ENCODE measurements around the gene AMER2.
A peak's percentile ranks its signal among the peaks of the same experiment; 100 is the strongest.

Gene AMER2

DNA sequence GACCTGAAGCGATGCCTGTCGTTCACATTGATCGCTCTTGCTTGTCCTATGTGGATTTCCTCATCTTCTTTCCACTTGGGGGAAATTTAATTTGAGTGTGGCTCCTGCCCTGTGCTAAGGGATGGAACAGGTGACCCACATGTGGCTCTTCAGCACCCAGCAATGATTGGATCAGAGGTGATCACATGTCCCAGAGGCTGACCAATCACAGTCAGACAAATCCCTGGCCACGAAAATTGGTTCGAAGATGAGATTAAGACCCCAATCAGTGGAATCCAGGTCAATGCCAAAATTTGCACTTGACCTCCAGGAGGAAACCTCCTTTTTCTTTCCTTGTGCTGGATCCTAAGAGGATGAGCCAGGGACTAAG, 23.7 kb downstream of the AMER2 start:
- DNase-seq, result no peak

DNA sequence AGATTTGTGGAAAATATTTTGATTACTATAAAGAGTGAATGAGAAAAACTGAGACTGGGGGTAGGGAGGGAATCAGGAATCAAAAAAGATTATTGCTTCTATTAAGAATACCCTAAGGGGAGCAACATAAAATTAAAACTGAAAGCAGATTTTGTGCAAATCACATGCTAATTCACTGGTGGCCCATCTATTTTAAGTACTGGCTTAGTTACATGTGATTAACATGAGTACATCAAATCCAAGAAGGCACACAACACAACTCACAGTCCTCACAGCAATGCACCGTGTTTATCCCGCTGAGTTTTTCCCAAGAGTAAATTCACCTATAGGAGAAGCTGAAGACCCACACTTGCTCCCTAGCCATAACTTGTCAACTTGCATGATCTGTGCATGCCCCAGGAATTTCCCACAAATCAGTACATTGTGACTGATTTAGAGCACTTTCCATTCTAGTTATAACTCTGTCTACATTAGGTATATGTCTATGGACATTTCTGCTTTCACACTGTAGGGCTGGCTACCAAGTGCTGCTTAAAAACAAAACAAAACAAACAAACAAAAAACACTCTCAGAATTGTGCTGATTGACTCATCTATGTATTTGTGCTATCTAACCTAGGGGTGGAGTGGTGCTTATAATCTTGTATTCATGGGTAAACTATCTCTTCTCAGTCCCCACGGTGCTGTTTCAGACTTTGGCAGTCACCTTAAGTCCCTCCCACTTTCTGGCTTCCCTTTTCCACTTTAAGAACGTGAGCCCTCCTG, 24.3 kb downstream of the AMER2 start:
- DNase-seq, result peak; percentile 29

DNA sequence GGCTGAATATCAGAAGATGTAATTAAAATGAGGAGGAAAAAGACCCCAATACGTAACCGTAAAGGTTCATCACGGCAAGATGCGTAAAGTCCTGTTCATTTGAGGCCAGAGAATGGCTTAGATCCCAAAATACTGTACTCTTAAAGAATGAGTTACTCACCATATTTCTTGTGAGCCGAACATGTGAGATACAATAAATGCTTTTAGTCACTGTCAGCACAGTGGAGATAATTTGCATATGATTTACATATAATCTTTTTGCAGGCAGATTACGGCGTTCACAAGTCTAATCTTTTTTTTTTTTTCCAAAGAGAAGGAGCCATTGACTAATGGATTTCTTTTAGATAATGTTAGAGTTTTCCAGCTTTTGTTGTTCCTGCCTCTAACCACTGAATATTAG, 28.4 kb downstream of the AMER2 start:
- DNase-seq, result no peak

DNA sequence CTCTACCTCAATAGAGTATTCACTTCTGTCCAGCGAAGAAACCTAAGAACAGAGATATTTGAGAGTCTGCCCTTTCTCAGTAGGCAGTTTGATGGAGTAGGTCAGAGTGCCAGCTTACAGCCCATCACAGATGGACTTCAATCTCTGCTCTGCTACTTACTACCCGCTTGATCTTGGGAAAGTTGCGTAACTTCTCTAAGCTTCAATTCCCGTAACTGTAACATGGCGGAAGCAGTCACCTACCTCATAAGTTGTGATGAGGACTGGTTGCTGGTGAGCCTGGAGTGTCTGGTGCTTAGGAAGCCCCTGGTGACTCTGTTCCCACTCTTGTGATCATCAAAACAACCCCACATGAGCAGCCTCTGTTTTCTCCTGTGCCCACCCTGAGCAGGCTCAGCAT, 31.0 kb downstream of the AMER2 start:
- DNase-seq, result no peak

DNA sequence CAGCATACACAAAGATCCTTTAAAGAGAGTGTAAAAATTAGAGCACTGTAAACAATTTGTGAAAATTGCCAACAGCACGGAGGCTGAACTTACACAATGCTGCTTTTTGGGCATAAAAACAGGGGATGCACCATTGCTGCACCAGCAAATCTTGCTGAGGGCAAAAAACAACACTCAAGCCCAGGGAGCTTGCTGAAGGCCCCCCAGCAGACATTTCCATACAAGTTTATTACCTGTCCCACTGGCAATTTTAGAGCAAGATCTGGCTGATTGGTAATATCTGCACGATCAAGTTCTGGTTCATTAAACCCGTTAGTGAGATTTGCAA, 34.3 kb downstream of the AMER2 start:
- no peak for DNase-seq

DNA sequence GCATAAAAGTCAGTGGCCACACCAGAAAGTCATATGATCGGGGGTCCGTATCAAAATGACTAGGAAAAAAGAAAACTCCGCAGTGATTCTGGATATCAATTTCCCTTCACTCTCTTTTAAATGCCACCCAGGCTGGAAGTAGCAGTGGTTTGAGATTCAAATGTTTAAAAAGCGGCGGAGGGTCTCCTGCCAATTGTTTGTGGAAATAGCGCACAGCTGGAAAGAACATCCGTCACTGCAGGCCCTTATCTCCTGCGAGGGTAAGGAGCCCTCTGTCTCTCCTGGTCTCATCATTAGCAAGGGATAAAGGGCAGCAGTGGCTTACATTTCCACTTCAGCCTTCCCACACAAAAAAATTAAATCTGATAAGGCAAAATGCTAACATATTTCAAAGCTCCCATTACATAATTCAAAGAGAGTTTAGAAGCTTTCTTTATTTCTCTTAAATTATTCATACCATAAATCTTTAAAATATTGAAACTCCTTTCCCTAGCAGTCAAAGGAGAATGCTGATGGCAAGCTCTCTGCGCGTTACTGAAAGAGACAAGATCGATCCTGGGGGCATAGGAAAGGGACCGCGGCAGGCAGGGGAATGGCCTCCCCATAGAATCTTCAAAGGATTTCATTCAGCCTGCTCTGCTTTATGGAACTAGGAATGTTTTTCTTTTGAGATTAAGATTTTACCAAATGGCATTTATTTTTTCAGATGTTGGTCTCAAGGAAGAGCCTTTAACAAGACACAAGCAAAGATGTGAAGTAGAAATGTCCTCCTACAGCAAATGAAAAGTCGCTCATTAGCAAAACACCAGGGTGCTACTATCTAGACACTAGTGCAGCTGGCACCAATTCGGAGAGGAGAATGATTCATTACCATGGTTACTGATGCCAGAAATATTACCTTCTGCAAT, 35.0 kb downstream of the AMER2 start:
- DNase-seq, result no peak

DNA sequence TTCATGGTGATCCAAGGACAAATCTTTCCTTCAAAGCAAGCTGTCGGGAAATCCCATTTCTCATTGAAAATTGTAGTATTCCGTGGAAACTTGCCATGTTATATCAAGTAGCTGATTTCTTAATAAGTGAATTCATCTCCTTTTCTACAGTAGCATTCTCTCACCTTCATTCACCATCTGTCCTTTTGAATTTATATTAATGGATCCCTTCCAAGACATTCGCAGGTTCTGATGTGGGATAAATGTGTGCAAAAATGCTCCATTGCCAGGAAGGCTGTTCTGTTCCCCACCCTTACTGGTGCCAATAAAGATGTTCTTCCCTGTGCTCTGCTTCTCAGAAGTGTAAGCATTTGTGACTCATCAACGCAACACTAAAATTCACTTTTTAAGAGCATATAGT, 36.2 kb downstream of the AMER2 start:
- no peak for DNase-seq

DNA sequence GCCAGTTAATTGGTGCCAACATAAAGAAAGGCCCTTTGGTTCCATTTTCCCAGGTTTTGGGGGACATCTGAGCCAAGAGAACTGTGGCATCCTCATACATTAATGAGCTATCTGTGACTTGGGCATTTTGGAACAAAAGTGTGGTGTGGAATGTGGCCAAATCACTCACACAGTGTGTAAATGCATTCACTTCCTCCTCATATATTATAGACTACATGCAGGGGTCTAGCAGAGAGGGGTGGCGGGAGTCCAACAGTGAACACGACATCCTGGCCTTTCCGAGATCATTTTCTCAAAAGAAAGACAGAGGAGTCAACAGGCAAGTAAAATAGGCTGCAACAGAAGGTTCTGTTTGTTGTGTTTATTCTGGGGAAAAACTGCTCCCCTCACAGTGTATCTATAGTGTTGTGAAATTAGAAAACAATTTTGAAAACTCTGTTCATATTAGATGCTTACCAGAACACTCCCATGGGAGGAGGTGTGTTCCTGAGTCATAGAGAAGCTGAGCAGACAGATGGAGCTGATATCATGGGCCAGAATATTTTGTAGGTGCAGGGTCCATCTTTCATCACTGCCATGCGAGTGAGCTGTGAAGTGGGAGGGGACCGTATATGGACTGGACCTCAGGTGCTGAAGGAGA, 39.2 kb downstream of the AMER2 start:
- DNase-seq, result no peak

DNA sequence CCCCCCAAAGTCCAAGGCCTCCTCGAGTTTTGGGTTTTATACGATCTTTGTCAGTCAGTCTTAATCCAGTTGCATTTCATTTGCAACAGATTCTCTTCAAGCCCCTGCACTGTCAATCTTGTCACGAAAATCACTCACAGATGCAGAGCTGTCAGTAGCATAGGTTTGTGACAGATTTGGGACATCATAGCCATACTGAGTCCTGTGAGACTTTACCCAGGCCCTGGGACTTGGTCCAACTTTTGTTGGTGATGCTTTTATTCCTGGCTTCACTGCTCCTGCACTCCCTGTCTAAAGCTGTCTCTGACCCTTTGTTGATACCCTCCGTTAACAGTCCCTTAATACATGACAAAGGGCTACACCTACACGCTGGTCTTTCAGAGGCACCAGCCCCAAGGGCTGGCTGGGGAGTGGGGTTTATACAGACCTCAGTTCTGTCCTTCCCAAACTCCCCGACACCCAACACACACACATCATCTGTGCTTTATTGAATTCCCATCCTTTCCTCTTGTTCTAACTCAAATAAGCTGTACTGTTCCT, 40.1 kb downstream of the AMER2 start:
- DNase-seq, result no peak

DNA sequence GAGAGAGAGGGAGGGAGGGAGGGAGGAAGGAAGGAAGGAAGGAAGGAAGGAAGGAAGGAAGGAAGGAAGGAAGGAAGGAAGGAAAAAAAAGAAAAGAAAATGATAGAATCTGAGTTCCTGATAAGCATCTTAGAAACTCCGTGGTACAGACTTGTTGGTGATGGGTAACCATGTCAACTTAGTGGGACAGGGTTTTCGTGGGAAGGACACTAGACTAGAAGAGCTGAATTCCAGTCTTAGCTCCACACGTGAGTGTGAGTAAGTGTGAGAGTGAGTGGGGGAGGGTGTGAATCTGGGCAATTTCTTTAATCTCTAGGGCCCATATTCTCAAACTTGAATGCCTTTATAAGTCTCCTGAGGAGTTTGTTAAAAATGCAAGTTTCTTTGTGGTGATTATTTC, 41.1 kb downstream of the AMER2 start:
- DNase-seq, result no peak

DNA sequence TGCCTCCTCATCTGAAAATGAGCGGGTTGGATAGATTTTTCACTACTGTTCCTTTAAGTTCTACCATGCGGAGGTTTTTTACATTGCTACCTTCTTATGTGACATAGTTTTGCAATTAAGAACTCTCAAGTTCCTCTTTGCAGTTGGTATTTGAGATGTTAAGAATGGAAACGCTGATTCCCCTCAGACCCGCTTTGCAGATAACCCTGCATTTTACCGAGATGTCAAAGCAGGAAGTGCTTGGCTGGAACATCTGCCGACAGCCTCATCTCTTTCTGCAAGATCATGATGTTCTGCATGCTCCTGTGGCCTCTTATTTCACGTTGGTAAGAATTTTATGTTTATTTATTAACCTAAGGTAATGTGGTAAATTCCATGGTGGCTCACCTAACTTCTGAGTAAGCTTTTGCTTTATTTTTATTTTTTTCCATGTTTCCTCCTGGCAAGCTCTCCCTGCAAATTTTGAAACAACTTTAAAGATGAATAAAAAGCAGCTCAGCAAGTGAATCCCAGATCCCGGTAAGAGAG, 53.6 kb downstream of the AMER2 start:
- DNase-seq, result no peak

DNA sequence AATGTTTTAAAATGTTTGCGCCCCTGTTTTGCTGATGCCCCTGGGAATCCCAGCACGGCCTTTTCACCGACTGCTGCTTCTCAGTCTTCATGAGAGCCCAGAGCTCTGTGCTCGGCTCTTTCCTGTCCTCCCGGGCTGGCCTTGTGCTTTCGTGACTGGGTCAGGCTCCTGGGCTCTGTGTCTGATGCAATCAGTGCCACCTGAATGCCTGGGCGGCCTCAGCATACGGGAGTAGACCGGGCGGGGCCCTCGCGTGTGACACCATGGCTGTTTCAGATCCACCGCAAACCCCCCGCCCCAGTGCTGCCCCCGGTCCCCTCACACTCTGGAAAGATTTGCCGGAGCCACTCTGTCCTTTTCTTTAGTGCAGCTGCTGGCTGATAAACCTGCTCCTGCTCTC, 54.8 kb downstream of the AMER2 start:
- DNase-seq, result no peak

DNA sequence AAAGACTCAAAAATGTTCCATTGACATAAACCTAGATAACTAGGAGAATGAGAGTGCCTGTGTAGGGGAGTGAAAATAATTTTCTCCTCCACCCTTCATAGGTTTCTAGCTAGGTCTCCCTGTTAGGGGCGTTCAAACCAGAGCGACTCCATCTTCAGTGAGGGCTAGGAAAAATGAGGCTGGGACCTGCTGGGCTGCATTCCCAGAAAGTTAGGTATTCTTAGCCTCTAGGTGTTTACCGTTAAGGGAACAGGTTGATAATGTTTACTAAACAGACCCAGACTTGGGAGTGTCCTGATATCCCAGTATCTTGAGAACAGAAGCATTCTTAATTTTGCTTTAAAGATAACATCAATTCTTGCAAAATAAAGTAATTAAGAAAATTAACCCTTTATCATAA, 56.0 kb downstream of the AMER2 start:
- DNase-seq, result no peak

DNA sequence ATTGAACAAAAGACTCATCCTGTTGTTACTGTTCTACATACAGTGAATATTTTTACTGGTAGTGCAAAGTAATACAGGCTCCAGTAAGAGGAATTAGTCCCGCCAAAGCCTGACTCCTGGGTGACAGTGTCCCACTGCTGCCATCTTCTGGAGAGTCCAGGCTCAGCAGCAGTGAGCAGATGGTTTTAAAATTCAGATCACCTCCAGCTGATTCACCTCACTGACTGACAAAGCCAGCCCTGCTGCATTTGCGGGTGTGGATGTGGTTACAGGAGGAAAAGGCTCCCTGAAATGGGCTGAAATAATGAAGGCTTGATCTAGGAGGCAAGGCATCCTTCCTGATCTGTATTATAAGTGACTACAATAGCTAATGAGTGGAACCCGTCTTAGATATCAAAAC, 57.9 kb downstream of the AMER2 start:
- DNase-seq, result peak; percentile 76

DNA sequence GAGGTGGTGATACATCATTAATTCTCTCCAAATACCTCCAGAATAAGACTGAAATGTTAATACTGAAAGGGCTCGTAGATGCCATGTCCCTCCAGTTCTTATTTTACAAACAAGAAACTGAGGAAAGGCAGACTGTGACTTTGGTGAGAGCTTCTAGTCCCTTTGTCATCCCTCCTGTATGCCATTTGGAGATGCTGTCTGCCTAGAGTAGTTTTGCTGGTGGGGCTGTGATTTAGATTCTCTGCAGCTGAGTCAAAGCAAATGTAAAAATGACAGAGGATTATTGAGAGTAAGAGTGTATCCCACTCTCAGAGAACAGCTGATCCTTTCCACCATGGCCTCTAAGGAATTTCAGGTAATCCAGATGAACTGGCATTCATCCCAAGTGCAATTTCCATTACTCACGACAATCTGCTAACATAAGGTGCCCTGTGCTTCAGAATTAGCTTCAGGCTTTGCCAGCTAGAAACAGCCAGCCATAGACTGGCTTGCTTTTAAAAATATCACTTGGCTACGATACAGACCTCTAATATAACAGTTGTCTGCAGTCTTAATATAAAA, 59.3 kb downstream of the AMER2 start:
- no peak for DNase-seq
